SK-N-SH treated with all-trans-retinoic acid at 6 μM for 48 hours (cell line): ENCODE results near the gene SMKR1.

ENCODE experiments used
- ATAC-seq: fragments of 200-7000 bp; cut with Tn5 transposase; 3 replicates; pipeline ENCODE4 v1.9.1; 2020; ENCODE audit warnings: mild to moderate bottlenecking, moderate library complexity
- ARNTL ChIP-seq: fragments of 450-650 bp; formaldehyde crosslinking; IDR thresholded peaks from 2 replicates; pipeline ENCODE4 v1.5.0; 2020; ENCODE audit warnings: low read depth, mild to moderate bottlenecking, moderate library complexity, borderline replicate concordance
- BACH2 ChIP-seq: fragments of 250-450 bp; sonication (Bioruptor Pico); IDR thresholded peaks from 2 replicates; pipeline ENCODE4 v1.9.0; 2021; ENCODE audit warnings: mild to moderate bottlenecking, borderline replicate concordance
- CSDC2 ChIP-seq: fragments of 250-450 bp; sonication (Bioruptor Pico); IDR thresholded peaks from 2 replicates; pipeline ENCODE4 v1.5.0; 2020; ENCODE audit warnings: mild to moderate bottlenecking, moderate library complexity
- ESRRG ChIP-seq: fragments of 250-450 bp; sonication (Bioruptor Pico); IDR thresholded peaks from 2 replicates; pipeline ENCODE4 v1.6.1; 2021; ENCODE audit warnings: mild to moderate bottlenecking
- GLIS3 ChIP-seq: fragments of 250-450 bp; sonication (Bioruptor Pico); IDR thresholded peaks from 2 replicates; pipeline ENCODE4 v1.5.0; 2020; ENCODE audit warnings: mild to moderate bottlenecking, moderate library complexity
- ISL1 ChIP-seq: fragments of 250-450 bp; sonication (Bioruptor Pico); IDR thresholded peaks from 2 replicates; pipeline ENCODE4 v2.1.2; 2022; ENCODE audit warnings: mild to moderate bottlenecking, moderate library complexity
- OSR1 ChIP-seq: fragments of 250-450 bp; sonication (Bioruptor Pico); IDR thresholded peaks from 2 replicates; pipeline ENCODE4 v1.8.0; 2022; ENCODE audit warnings: moderate library complexity, mild to moderate bottlenecking, inconsistent platforms
- PPARA ChIP-seq: fragments of 250-450 bp; sonication (Bioruptor Pico); IDR thresholded peaks from 2 replicates; pipeline ENCODE4 v1.5.0; 2020; ENCODE audit warnings: mild to moderate bottlenecking, borderline replicate concordance
- RARB ChIP-seq: fragments of 250-450 bp; sonication (Bioruptor Pico); IDR thresholded peaks from 2 replicates; pipeline ENCODE4 v1.8.0; 2021; ENCODE audit warnings: mild to moderate bottlenecking, moderate library complexity
- SNAI2 ChIP-seq: fragments of 250-450 bp; sonication (Bioruptor Pico); IDR thresholded peaks from 2 replicates; pipeline ENCODE4 v1.5.0; 2020; ENCODE audit warnings: mild to moderate bottlenecking, moderate library complexity
- TCF4 ChIP-seq: fragments of 250-450 bp; sonication (Bioruptor Pico); IDR thresholded peaks from 2 replicates; pipeline ENCODE4 v1.8.0; 2021; ENCODE audit warnings: mild to moderate bottlenecking, moderate library complexity, borderline replicate concordance
- ZC3H10 ChIP-seq: fragments of 250-450 bp; sonication (Bioruptor Pico); IDR thresholded peaks from 2 replicates; pipeline ENCODE4 v1.5.1; 2021; ENCODE audit warnings: mild to moderate bottlenecking, moderate library complexity
- ZFP3 ChIP-seq: fragments of 250-450 bp; sonication (Bioruptor Pico); IDR thresholded peaks from 2 replicates; pipeline ENCODE4 v1.5.0; 2020; ENCODE audit warnings: mild to moderate bottlenecking, moderate library complexity
- ZFP30 ChIP-seq: fragments of 450-650 bp; formaldehyde crosslinking; IDR thresholded peaks from 2 replicates; pipeline ENCODE4 v1.5.0; 2022; ENCODE audit warnings: mild to moderate bottlenecking, moderate library complexity
- ZNF565 ChIP-seq: fragments of 450-650 bp; formaldehyde crosslinking; conservative IDR thresholded peaks from 2 replicates; pipeline ENCODE4 v1.5.0; 2020; ENCODE audit warnings: low read depth, mild to moderate bottlenecking, moderate library complexity
- ZNF70 ChIP-seq: fragments of 450-650 bp; formaldehyde crosslinking; IDR thresholded peaks from 2 replicates; pipeline ENCODE4 v1.5.0; 2020; ENCODE audit warnings: mild to moderate bottlenecking, moderate library complexity
- ZNF8 ChIP-seq: fragments of 450-650 bp; formaldehyde crosslinking; IDR thresholded peaks from 2 replicates; pipeline ENCODE4 v1.5.0; 2020; ENCODE audit warnings: mild to moderate bottlenecking, moderate library complexity
- TF ChIP-seq, protein P1 (sequence below): fragments of 250-450 bp; sonication (Bioruptor Pico); IDR thresholded peaks from 2 replicates; pipeline ENCODE4 v1.5.1; 2021; ENCODE audit warnings: mild to moderate bottlenecking, moderate library complexity
- TF ChIP-seq, protein P2 (sequence below): fragments of 250-450 bp; sonication (Bioruptor Pico); IDR thresholded peaks from 2 replicates; pipeline ENCODE4 v1.5.0; 2020; ENCODE audit warnings: mild to moderate bottlenecking, moderate library complexity
- TF ChIP-seq, protein P3 (sequence below): fragments of 250-450 bp; sonication (Bioruptor Pico); IDR thresholded peaks from 2 replicates; pipeline ENCODE4 v1.8.0; 2020; ENCODE audit warnings: mild to moderate bottlenecking, moderate library complexity, borderline replicate concordance
- TF ChIP-seq, protein P4 (sequence below): fragments of 250-450 bp; sonication (Bioruptor Pico); IDR thresholded peaks from 2 replicates; pipeline ENCODE4 v1.8.0; 2021; ENCODE audit warnings: low read depth, mild to moderate bottlenecking, moderate library complexity, borderline replicate concordance
- TF ChIP-seq, protein P5 (sequence below): fragments of 250-450 bp; sonication (Bioruptor Pico); IDR thresholded peaks from 2 replicates; pipeline ENCODE4 v1.5.1; 2020; ENCODE audit warnings: low read depth, mild to moderate bottlenecking, moderate library complexity

The SMKR1 gene

DNA sequence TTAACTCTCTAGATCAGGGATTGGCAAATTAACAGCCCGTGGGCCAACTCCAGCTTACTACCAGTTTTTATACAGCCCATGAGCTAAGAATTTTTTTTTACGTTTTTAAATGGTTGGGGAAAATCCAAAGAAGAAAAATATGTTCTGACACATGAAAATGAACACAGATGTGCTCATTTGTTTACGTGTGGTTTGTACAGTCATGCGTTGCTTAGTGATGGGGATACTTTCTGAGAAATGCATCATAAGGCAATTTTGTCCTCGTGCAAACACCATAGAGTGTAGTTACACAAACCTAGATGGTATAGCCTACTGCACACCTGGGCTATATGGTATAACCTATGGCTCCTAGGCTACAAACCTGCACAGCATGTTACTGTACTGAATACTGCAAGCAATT, 8.3 kb upstream of the SMKR1 start (continued):
- TF ChIP-seq, protein P1, sequence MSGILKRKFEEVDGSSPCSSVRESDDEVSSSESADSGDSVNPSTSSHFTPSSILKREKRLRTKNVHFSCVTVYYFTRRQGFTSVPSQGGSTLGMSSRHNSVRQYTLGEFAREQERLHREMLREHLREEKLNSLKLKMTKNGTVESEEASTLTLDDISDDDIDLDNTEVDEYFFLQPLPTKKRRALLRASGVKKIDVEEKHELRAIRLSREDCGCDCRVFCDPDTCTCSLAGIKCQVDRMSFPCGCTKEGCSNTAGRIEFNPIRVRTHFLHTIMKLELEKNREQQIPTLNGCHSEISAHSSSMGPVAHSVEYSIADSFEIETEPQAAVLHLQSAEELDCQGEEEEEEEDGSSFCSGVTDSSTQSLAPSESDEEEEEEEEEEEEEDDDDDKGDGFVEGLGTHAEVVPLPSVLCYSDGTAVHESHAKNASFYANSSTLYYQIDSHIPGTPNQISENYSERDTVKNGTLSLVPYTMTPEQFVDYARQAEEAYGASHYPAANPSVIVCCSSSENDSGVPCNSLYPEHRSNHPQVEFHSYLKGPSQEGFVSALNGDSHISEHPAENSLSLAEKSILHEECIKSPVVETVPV (CRISPR knock-in tag), result no peak

DNA sequence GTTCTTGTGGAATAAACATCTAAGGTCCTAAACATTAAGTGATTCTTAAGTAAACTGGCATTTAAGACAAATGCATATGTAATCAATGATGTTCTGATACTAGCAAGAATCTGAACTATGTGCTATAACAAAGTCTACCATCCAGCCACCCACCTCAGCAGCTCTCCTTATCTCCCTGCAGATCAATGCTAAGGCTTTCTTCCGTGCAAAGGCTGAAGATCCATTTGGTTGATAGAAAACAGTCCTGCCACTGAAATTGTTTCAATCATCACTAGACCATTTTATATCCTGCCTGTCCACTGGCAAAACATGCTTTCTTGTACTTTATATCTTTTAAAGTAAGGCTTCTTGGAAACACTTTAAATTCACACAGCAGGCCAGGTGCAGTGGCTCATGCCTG, 6.3 kb upstream of the SMKR1 start:
- TF ChIP-seq, protein P2, sequence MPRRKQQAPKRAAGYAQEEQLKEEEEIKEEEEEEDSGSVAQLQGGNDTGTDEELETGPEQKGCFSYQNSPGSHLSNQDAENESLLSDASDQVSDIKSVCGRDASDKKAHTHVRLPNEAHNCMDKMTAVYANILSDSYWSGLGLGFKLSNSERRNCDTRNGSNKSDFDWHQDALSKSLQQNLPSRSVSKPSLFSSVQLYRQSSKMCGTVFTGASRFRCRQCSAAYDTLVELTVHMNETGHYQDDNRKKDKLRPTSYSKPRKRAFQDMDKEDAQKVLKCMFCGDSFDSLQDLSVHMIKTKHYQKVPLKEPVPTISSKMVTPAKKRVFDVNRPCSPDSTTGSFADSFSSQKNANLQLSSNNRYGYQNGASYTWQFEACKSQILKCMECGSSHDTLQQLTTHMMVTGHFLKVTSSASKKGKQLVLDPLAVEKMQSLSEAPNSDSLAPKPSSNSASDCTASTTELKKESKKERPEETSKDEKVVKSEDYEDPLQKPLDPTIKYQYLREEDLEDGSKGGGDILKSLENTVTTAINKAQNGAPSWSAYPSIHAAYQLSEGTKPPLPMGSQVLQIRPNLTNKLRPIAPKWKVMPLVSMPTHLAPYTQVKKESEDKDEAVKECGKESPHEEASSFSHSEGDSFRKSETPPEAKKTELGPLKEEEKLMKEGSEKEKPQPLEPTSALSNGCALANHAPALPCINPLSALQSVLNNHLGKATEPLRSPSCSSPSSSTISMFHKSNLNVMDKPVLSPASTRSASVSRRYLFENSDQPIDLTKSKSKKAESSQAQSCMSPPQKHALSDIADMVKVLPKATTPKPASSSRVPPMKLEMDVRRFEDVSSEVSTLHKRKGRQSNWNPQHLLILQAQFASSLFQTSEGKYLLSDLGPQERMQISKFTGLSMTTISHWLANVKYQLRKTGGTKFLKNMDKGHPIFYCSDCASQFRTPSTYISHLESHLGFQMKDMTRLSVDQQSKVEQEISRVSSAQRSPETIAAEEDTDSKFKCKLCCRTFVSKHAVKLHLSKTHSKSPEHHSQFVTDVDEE (CRISPR knock-in tag), result peak; percentile 71; the same call in 1 of the 2 replicates
- TF ChIP-seq BACH2 (no peak), ISL1 (peak; percentile 31; the same call in 1 of the 2 replicates)
- ATAC-seq, result peak; percentile 52

DNA sequence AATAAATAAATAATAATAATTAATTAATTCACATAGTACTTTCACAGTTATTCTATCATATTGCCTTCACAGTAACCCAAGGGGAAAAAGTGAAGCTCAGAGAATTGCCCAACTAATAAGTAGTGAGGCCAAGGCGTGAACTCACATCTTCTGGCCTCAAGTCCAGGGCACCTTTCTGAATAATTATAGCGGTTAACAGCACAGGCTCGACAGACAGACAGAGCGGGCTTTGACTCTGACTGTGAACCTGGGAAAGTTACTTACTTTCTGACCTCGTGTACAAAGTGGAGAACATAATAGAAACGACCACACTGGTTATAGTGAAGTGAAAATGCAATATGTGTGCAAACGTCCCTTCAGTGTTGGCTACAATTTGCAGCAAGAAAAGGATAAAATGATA, 5.7 kb upstream of the SMKR1 start:
- ATAC-seq, result no peak
- TF ChIP-seq, protein P2 (CRISPR knock-in tag), result no peak
- TF ChIP-seq TCF4 (no peak), SNAI2 (CRISPR knock-in tag) (no peak), ZFP3 (CRISPR knock-in tag) (no peak), RARB (CRISPR knock-in tag) (no peak), BACH2 (no peak), ESRRG (CRISPR knock-in tag) (no peak), OSR1 (CRISPR knock-in tag) (no peak), PPARA (CRISPR knock-in tag) (no peak), ZNF8 (no peak), GLIS3 (no peak), ZFP30 (CRISPR knock-in tag) (no peak), ARNTL (CRISPR knock-in tag) (no peak), ISL1 (no peak), CSDC2 (no peak), ZC3H10 (CRISPR knock-in tag) (no peak), ZNF565 (CRISPR knock-in tag) (no peak)
- TF ChIP-seq, protein P3, sequence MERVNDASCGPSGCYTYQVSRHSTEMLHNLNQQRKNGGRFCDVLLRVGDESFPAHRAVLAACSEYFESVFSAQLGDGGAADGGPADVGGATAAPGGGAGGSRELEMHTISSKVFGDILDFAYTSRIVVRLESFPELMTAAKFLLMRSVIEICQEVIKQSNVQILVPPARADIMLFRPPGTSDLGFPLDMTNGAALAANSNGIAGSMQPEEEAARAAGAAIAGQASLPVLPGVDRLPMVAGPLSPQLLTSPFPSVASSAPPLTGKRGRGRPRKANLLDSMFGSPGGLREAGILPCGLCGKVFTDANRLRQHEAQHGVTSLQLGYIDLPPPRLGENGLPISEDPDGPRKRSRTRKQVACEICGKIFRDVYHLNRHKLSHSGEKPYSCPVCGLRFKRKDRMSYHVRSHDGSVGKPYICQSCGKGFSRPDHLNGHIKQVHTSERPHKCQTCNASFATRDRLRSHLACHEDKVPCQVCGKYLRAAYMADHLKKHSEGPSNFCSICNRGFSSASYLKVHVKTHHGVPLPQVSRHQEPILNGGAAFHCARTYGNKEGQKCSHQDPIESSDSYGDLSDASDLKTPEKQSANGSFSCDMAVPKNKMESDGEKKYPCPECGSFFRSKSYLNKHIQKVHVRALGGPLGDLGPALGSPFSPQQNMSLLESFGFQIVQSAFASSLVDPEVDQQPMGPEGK, result no peak
- TF ChIP-seq, protein P1 (CRISPR knock-in tag), result no peak

DNA sequence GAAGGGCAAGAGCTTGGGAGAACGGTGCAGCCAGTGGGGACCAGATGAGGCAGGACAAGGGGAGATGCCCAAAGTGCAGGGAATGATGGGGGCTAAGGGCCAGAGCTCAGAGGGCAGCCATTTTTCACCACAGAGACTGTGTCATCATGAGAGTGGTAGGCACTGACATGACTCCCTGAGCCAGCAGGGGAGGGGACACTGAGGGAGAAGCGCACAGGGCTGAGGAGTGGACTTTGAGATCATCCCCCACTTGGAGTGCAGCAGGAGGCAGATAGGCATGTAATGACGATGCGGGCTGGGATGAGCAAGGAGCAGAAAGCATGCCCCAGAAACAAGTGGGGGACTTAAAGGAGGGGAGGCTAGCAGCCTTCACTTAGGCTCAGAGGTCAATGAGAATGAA, 5.2 kb upstream of the SMKR1 start:
- ATAC-seq, result no peak
- no peak for TF ChIP-seq TCF4
- TF ChIP-seq, protein P4, sequence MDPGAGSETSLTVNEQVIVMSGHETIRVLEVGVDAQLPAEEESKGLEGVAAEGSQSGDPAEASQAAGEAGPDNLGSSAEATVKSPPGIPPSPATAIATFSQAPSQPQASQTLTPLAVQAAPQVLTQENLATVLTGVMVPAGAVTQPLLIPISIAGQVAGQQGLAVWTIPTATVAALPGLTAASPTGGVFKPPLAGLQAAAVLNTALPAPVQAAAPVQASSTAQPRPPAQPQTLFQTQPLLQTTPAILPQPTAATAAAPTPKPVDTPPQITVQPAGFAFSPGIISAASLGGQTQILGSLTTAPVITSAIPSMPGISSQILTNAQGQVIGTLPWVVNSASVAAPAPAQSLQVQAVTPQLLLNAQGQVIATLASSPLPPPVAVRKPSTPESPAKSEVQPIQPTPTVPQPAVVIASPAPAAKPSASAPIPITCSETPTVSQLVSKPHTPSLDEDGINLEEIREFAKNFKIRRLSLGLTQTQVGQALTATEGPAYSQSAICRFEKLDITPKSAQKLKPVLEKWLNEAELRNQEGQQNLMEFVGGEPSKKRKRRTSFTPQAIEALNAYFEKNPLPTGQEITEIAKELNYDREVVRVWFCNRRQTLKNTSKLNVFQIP (CRISPR knock-in tag), result no peak
- TF ChIP-seq ZC3H10 (CRISPR knock-in tag), result no peak
- TF ChIP-seq ARNTL (CRISPR knock-in tag), result no peak
- no peak for TF ChIP-seq ZNF8
- TF ChIP-seq, protein P5, sequence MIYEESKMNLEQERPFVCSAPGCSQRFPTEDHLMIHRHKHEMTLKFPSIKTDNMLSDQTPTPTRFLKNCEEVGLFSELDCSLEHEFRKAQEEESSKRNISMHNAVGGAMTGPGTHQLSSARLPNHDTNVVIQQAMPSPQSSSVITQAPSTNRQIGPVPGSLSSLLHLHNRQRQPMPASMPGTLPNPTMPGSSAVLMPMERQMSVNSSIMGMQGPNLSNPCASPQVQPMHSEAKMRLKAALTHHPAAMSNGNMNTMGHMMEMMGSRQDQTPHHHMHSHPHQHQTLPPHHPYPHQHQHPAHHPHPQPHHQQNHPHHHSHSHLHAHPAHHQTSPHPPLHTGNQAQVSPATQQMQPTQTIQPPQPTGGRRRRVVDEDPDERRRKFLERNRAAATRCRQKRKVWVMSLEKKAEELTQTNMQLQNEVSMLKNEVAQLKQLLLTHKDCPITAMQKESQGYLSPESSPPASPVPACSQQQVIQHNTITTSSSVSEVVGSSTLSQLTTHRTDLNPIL (CRISPR knock-in tag), result no peak
- TF ChIP-seq ZNF565 (CRISPR knock-in tag), result no peak
- TF ChIP-seq ZNF70 (CRISPR knock-in tag), result no peak
- TF ChIP-seq, protein P3, result no peak
